ENCODE measurements around the gene UQCRC1.

DNA sequence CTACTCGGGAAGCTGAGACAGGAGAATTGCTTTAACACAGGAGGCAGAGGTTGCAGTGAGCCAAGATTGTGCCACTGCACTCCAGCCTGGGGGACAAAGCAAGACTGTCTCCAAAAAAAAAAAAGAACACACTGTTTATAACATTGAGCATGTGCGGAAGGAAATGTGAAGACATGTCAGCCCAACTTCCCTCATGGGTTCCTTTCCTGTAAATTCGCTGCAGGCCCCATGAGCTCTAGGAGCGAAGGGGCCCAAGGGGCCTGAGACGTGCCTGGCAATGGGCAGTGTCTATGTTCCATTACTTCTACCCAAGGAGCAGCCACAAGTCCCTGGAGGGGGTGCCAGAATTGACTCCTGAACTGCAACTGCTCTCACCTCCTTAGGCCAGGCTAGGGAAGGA is 56.1 kb downstream of the UQCRC1 start:
- no peak for TF ChIP-seq YY1 (IDR thresholded peaks at IDR 0.05; ENCODE audit: insufficient read depth, insufficient read length)
- no peak for TF ChIP-seq SUZ12 (IDR thresholded peaks at IDR 0.05; ENCODE audit: extremely low read depth, insufficient read depth, insufficient read length)
